H1 (cell line): ENCODE results near the gene FAM193A. TPM values are rescaled to one million over a fixed set of nuclear protein-coding genes. Genes with fewer than 3 reads are reported as not detected.

Experiments used
- CTCF ChIA-PET: fragments of 300-600 bp; sonication (Branson Sonifier 250); formaldehyde crosslinking; loops from one replicate; lab custom pipeline; 2021; ENCODE audit not compliant: partially characterized antibody; lab: Charles Lee
- POLR2A ChIA-PET: fragments of 300-600 bp; sonication (Branson Sonifier 250); formaldehyde crosslinking; loops from one replicate; lab custom pipeline; 2021; ENCODE audit warnings: inconsistent platforms; ENCODE audit not compliant: partially characterized antibody; lab: Charles Lee
- DNase-seq, 2 experiments: peaks; one replicate each; pipeline versions ENCODE4 v3.0.0 to v3.0.0-alpha.2; 2010 to 2022; ENCODE audit warnings: low spot score in 2 of 2, low read depth in 1 of 2, mixed read lengths in 1 of 2
- FAIRE-seq: peaks from 2 replicates; lab custom pipeline; 2011; peaks lifted over from hg19 to GRCh38; lab: Jason Lieb, UNC
- H2AFZ ChIP-seq: 2 replicates; pipeline ENCODE4 v1.8.1; 2012; ENCODE audit warnings: low read length, inconsistent platforms
- H2AK5ac ChIP-seq: 2 replicates; pipeline ENCODE4 v1.6.1; 2013; ENCODE audit warnings: low read depth, low read length
- H2BK120ac ChIP-seq: replicated peaks from 2 replicates; pipeline ENCODE3; 2013; ENCODE audit warnings: low read depth, low read length, inconsistent platforms
- H2BK12ac ChIP-seq: 2 replicates; pipeline ENCODE4 v1.6.1; 2013; ENCODE audit warnings: low read depth, low read length
- H2BK15ac ChIP-seq: 2 replicates; pipeline ENCODE4 v1.6.1; 2013; ENCODE audit warnings: low read length
- H2BK20ac ChIP-seq: 2 replicates; pipeline ENCODE4 v1.6.1; 2013; ENCODE audit warnings: low read length
- H2BK5ac ChIP-seq: 2 replicates; pipeline ENCODE4 v1.6.1; 2013; ENCODE audit warnings: low read depth, low read length
- H3K14ac ChIP-seq: 2 replicates; pipeline ENCODE4 v1.6.1; 2013; ENCODE audit warnings: inconsistent platforms; ENCODE audit not compliant: insufficient read length
- H3K18ac ChIP-seq: 2 replicates; pipeline ENCODE4 v1.6.1; 2013; ENCODE audit warnings: low read length; ENCODE audit errors: extremely low read depth
- H3K23ac ChIP-seq: 2 replicates; pipeline ENCODE4 v1.6.1; 2013; ENCODE audit warnings: inconsistent platforms; ENCODE audit not compliant: insufficient read length
- H3K23me2 ChIP-seq: 2 replicates; pipeline ENCODE4 v1.6.1; 2013; ENCODE audit warnings: low read depth, low read length
- H3K27ac ChIP-seq: 2 replicates; pipeline ENCODE4 v1.6.1; 2011; ENCODE audit warnings: low read depth, low read length, inconsistent platforms
- H3K27me3 ChIP-seq, 4 experiments: replicated peaks in 1 of 4; 1 replicate in 1 of 4; 2 replicates in 3 of 4; pipeline versions ENCODE4 v1.6.1 to v1.8.1; 2011 to 2013; ENCODE audit warnings: low read length in 3 of 4, mild to moderate bottlenecking in 3 of 4, inconsistent platforms in 2 of 4, mixed read lengths in 2 of 4, moderate library complexity in 1 of 4; ENCODE audit not compliant: control insufficient read depth in 3 of 4, insufficient read depth in 3 of 4; ENCODE audit errors: extremely low read depth in 1 of 4
- H3K36me3 ChIP-seq, 4 experiments: 2 replicates each; pipeline versions ENCODE4 v1.6.1 to v1.8.1; 2011 to 2013; ENCODE audit warnings: mild to moderate bottlenecking in 4 of 4, low read length in 3 of 4, moderate library complexity in 2 of 4, control low read depth in 1 of 4, inconsistent platforms in 1 of 4; ENCODE audit not compliant: insufficient read depth in 4 of 4, control insufficient read depth in 2 of 4
- H3K4ac ChIP-seq: replicated peaks from 2 replicates; pipeline ENCODE3; 2013; ENCODE audit warnings: low read length, low read depth, mixed read lengths, inconsistent platforms; ENCODE audit not compliant: insufficient read length
- H3K4me1 ChIP-seq, 4 experiments: replicated peaks in 1 of 4; 1 replicate in 1 of 4; 2 replicates in 3 of 4; pipeline versions ENCODE4 v1.6.1 to v1.8.1; 2011 to 2013; ENCODE audit warnings: low read length in 3 of 4, inconsistent platforms in 2 of 4, mixed read lengths in 1 of 4; ENCODE audit not compliant: insufficient read depth in 4 of 4, control insufficient read depth in 3 of 4
- H3K4me2 ChIP-seq, 2 experiments: 2 replicates each; pipeline versions ENCODE4 v1.6.1 to v1.8.1; 2011 to 2013; ENCODE audit warnings: low read depth in 2 of 2, low read length in 2 of 2, control low read depth in 1 of 2, inconsistent platforms in 1 of 2, mild to moderate bottlenecking in 1 of 2; ENCODE audit not compliant: insufficient read depth in 1 of 2
- H3K4me3 ChIP-seq, 4 experiments: fragments of 200-600, 300-600 bp in 1 of 4; sonication (generic), shearing (Covaris generic), sonication (Bioruptor Twin) in 1 of 4; 2 replicates each; pipeline versions ENCODE4 v1.5.1 to v1.8.1; 2011 to 2016; ENCODE audit warnings: low read length in 4 of 4, low read depth in 3 of 4, control low read depth in 2 of 4, inconsistent platforms in 2 of 4, mild to moderate bottlenecking in 2 of 4, mixed read lengths in 1 of 4, moderate library complexity in 1 of 4; ENCODE audit not compliant: insufficient read depth in 2 of 4; ENCODE audit errors: extremely low read depth in 1 of 4
- H3K56ac ChIP-seq: replicated peaks from 2 replicates; pipeline ENCODE3; 2013; ENCODE audit warnings: low read depth, mild to moderate bottlenecking, mixed read lengths, low read length, inconsistent platforms; ENCODE audit not compliant: insufficient read length
- H3K79me1 ChIP-seq: 2 replicates; pipeline ENCODE4 v1.6.1; 2013; ENCODE audit warnings: low read depth, low read length, control low read depth
- H3K79me2 ChIP-seq, 2 experiments: 2 replicates each; pipeline versions ENCODE4 v1.6.1 to v1.8.1; 2012 to 2013; ENCODE audit warnings: low read length in 2 of 2, mild to moderate bottlenecking in 2 of 2, inconsistent platforms in 1 of 2; ENCODE audit not compliant: insufficient read depth in 2 of 2, control insufficient read depth in 1 of 2
- H3K9ac ChIP-seq, 4 experiments: replicated peaks in 1 of 4; 1 replicate in 1 of 4; 2 replicates in 3 of 4; pipeline versions ENCODE4 v1.6.1 to v1.8.1; 2011 to 2013; ENCODE audit warnings: low read depth in 3 of 4, low read length in 3 of 4, control low read depth in 2 of 4, mild to moderate bottlenecking in 2 of 4, moderate library complexity in 2 of 4, inconsistent platforms in 1 of 4; ENCODE audit errors: extremely low read depth in 1 of 4
- H3K9me3 ChIP-seq, 2 experiments: 2 replicates each; pipeline versions ENCODE4 v1.6.1 to v1.8.1; 2012 to 2013; ENCODE audit warnings: mild to moderate bottlenecking in 2 of 2, moderate library complexity in 2 of 2, control low read depth in 1 of 2, inconsistent platforms in 1 of 2, low read depth in 1 of 2, low read length in 1 of 2, mixed read lengths in 1 of 2; ENCODE audit not compliant: insufficient read depth in 2 of 2
- H4K20me1 ChIP-seq, 2 experiments: replicated peaks in 1 of 2; 2 replicates each; pipeline versions ENCODE3 to v1.8.1; 2011 to 2013; ENCODE audit warnings: inconsistent platforms in 2 of 2, low read length in 2 of 2, mild to moderate bottlenecking in 1 of 2; ENCODE audit not compliant: insufficient read depth in 2 of 2, control insufficient read depth in 1 of 2
- H4K5ac ChIP-seq: 2 replicates; pipeline ENCODE4 v1.6.1; 2013; ENCODE audit warnings: low read length, low read depth, mixed read lengths, inconsistent platforms; ENCODE audit not compliant: insufficient read length
- H4K8ac ChIP-seq: 2 replicates; pipeline ENCODE4 v1.8.0; 2013; ENCODE audit warnings: mild to moderate bottlenecking, moderate library complexity, low read length, inconsistent platforms; ENCODE audit not compliant: insufficient read depth; ENCODE audit errors: extremely low read depth
- H4K91ac ChIP-seq: replicated peaks from 2 replicates; pipeline ENCODE3; 2013; ENCODE audit warnings: low read length, mixed read lengths, inconsistent platforms; ENCODE audit not compliant: insufficient read length
- CEBPB ChIP-seq: IDR thresholded peaks from 2 replicates; pipeline ENCODE4 v1.6.1; 2012; ENCODE audit warnings: low read depth, low read length
- SUZ12 ChIP-seq: fragments of 200-600 bp; sonication (generic); IDR thresholded peaks from 2 replicates; pipeline ENCODE4 v1.6.1; 2012; ENCODE audit warnings: mild to moderate bottlenecking, inconsistent platforms, low read length, moderate library complexity, mixed read lengths
- WGBS, 2 experiments: shearing (Covaris generic) in 1 of 2; methylation state at CpG; one replicate each; pipeline versions ENCODE4 v1.1.6 to v1.1.7; 2013 to 2015; ENCODE audit warnings: low lambda C conversion rate in 2 of 2, mixed read lengths in 2 of 2, inconsistent platforms in 1 of 2, low coverage in 1 of 2, missing lambda C conversion rate in 1 of 2; ENCODE audit not compliant: insufficient replicate concordance in 2 of 2, insufficient coverage in 1 of 2, insufficient read length in 1 of 2; ENCODE audit errors: extremely low coverage in 1 of 2, missing lambda C conversion rate in 1 of 2; 5-methylcytosine and 5-hydroxymethylcytosine counted together
- polyA plus RNA-seq, 7 experiments: library from polyadenylated mRNA; depleted of rRNA in 3 of 7; stranded (reverse) in 5 of 7; unstranded in 2 of 7; fragments of >200 nt in 5 of 7; fragments of 200-250 nt in 2 of 7; gene quantifications; 1 replicate in 5 of 7; 2 replicates in 1 of 7; 4 replicates in 1 of 7; pipeline versions ENCODE4 v1.2.1 to v1.2.3, GENCODE V29; 2011 to 2013; ENCODE audit warnings: missing spikeins in 2 of 7, mixed read lengths in 2 of 7
- total RNA-seq: library from RNA; stranded (reverse); fragmentation: NEBNext Ultra II Directional; extraction: Animal tissue kit (Norgen Biotek cat#: 25700); gene quantifications from 2 replicates; pipeline ENCODE4 v1.2.1, GENCODE V29; 2021

FAM193A gene
- total and polyA plus RNA-seq, 2 of the 8 experiments (the other 6 are each of a cell fraction or from before 2014, with no cell fraction given), result 8.7 to 26.2 TPM

DNA sequence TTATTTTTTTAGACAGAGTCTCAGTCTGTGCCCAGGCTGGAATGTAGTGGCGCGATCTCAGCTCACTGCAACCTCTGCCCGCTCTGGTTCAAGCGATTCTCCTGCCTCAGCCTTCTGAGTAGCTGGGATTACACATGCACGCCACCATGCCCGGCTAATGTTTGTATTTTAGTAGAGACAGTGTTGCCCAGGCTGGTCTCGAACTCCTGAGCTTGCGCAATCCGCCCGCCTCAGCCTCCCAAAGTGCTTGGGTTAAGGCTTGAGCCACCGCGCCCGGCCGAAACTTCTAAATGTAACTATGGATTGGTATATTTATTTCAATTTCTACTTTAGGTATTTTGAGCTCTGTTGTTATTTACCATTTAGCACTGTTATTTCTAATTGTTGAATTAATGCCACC, 79.4 kb downstream of the FAM193A start:
- Histone ChIP-seq H3K23ac (no peak overlapping the region), H3K9me3 (no peaks in the 10 kb centered on the region), H3K79me1 (peaks cover 3% of the 10 kb centered on the region; the same call in 1 of the 2 replicates), H3K79me2 (peaks cover 3 to 75% of the 10 kb centered on the region in 2 experiments; a peak in 3 of 4 replicates), H3K27ac (no peak overlapping the region), H2BK15ac (no peak overlapping the region), H3K9ac (no peak overlapping the region), H3K14ac (no peak overlapping the region), H3K27me3 (no peaks in the 10 kb centered on the region), H2AFZ (no peak overlapping the region), H3K4me3 (no peak overlapping the region), H2BK120ac (no peak overlapping the region), H2BK12ac (no peak overlapping the region), H4K91ac (no peak overlapping the region), H3K23me2 (no peaks in the 10 kb centered on the region), H2BK20ac (no peak overlapping the region), H3K56ac (no peak overlapping the region), H3K4ac (no peak overlapping the region), H2AK5ac (no peak overlapping the region), H4K5ac (no peak overlapping the region), H3K18ac (no peak overlapping the region), H3K4me2 (no peak overlapping the region), H4K20me1 (peaks cover 0 to 4% of the 10 kb centered on the region in 2 experiments), H3K4me1 (peaks cover 0 to 5% (median 2%) of the 10 kb centered on the region in 4 experiments; a peak in 5 of 7 replicates), H2BK5ac (no peak overlapping the region), H3K36me3 (no peaks in the 10 kb centered on the region), H4K8ac (no peak overlapping the region)
- WGBS, 2 experiments, result 94% methylated on average over 14 of the region's 14 CpGs; no CpG with 5 or more reads in 1 of the 2 experiments
- FAIRE-seq (no peak), DNase-seq (no peak)
- peak; percentile 82; the same call in 1 of the 2 replicates for TF ChIP-seq CEBPB
- TF ChIP-seq SUZ12, result no peak
- POLR2A ChIA-PET, result interaction anchor here (1.1 kb wide), 1 partner anchor 459 kb away, joined by 3 read pairs; the partner anchor contains the start of genes HTT and HTT-AS
- CTCF ChIA-PET, result interaction anchor here (0.7 to 1.2 kb wide), 3 partner anchors 15 to 92 kb away, joined by 3 to 4 read pairs (median 4); no protein-coding TSS in a partner anchor
